Mammary epithelial cell (primary cell): ENCODE results near the gene SEC14L2.

Experiments used
- CTCF ChIP-seq, 2 donors: IDR thresholded peaks in 1 of 2; conservative IDR thresholded peaks in 1 of 2; 2 replicates each; pipeline ENCODE4 v1.5.1; 2011 to 2012; ENCODE audit warnings: inconsistent platforms in 2 of 2, low read length in 2 of 2, mild to moderate bottlenecking in 2 of 2, control low read depth in 1 of 2, low read depth in 1 of 2; ENCODE audit not compliant: insufficient read depth in 1 of 2; ENCODE audit errors: extremely low read depth in 1 of 2
- EZH2 ChIP-seq: IDR thresholded peaks from 2 replicates; pipeline ENCODE4 v1.6.1; 2012; ENCODE audit warnings: low read length, inconsistent platforms, borderline replicate concordance

GRCh38 chr22:30371981-30372380 lies 24.8 kb upstream of the SEC14L2 start:
- TF ChIP-seq CTCF (conservative IDR thresholded peaks at IDR 0.05 in 1 of 2, IDR thresholded peaks at IDR 0.05 in 1 of 2; ENCODE audit: extremely low read depth in 1 of 2, insufficient read depth in 1 of 2, low read depth in 1 of 2, low read length in 2 of 2) = no peak
- TF ChIP-seq EZH2 = no peak
